GM12878 (cell line): ENCODE results near the gene NIP7. TPM values are rescaled to one million over a fixed set of nuclear protein-coding genes. Genes with fewer than 3 reads are reported as not detected.

Experiments
- ASH2L ChIP-seq: fragments of 300-600, 200-600 bp; sonication (generic); IDR thresholded peaks from 2 replicates; pipeline ENCODE4 v1.6.1; 2017; ENCODE audit warnings: low read depth, mild to moderate bottlenecking, borderline replicate concordance
- ATF2 ChIP-seq: IDR thresholded peaks from 2 replicates; pipeline ENCODE4 v1.6.1; 2012; ENCODE audit warnings: low read length, inconsistent platforms
- BACH1 ChIP-seq: fragments of 450-650 bp; IDR thresholded peaks from 2 replicates; pipeline ENCODE4 v1.6.1; 2017; ENCODE audit warnings: mild to moderate bottlenecking, borderline replicate concordance
- CEBPB ChIP-seq, 2 experiments: fragments of 150-350 bp in 1 of 2; IDR thresholded peaks; 2 replicates each; pipeline ENCODE4 v1.6.1; 2012 to 2014; ENCODE audit warnings: low read depth in 2 of 2, low read length in 2 of 2, borderline replicate concordance in 1 of 2, inconsistent platforms in 1 of 2
- E2F8 ChIP-seq: fragments of 450-650 bp; IDR thresholded peaks from 2 replicates; pipeline ENCODE4 v1.6.1; 2018; ENCODE audit warnings: mild to moderate bottlenecking, low read depth, moderate library complexity; ENCODE audit not compliant: partially characterized antibody
- EED ChIP-seq: sonication (generic); IDR thresholded peaks from 2 replicates; pipeline ENCODE4 v1.6.1; 2016; ENCODE audit warnings: antibody characterized with exemption, low read depth
- EGR1 ChIP-seq, 2 experiments: IDR thresholded peaks; 1 replicate in 1 of 2; 2 replicates in 1 of 2; pipeline ENCODE4 v1.6.1; 2011 to 2012; ENCODE audit warnings: low read depth in 2 of 2, low read length in 2 of 2, borderline replicate concordance in 1 of 2, mild to moderate bottlenecking in 1 of 2, moderate library complexity in 1 of 2
- HDGF ChIP-seq: fragments of 450-650 bp; IDR thresholded peaks from 2 replicates; pipeline ENCODE4 v1.6.1; 2016; ENCODE audit warnings: antibody characterized with exemption
- HSF1 ChIP-seq: fragments of 150-350 bp; IDR thresholded peaks from 2 replicates; pipeline ENCODE4 v1.6.1; 2014; ENCODE audit warnings: mild to moderate bottlenecking, low read depth, low read length
- MLLT1 ChIP-seq: fragments of 450-650 bp; IDR thresholded peaks from 2 replicates; pipeline ENCODE4 v1.6.1; 2016; ENCODE audit warnings: mild to moderate bottlenecking
- MXI1 ChIP-seq: fragments of 150-350 bp; IDR thresholded peaks from 2 replicates; pipeline ENCODE4 v1.6.1; 2011; ENCODE audit warnings: low read depth, mild to moderate bottlenecking, inconsistent platforms, low read length, improper control_type of control experiment
- NFXL1 ChIP-seq: fragments of 450-650 bp; IDR thresholded peaks from 2 replicates; pipeline ENCODE4 v1.6.1; 2017; ENCODE audit warnings: antibody characterized with exemption, mild to moderate bottlenecking, borderline replicate concordance
- NFYA ChIP-seq: IDR thresholded peaks from 2 replicates; pipeline ENCODE4 v1.6.1; 2011; ENCODE audit warnings: low read depth, mild to moderate bottlenecking, low read length, improper control_type of control experiment, borderline replicate concordance
- SIX5 ChIP-seq: IDR thresholded peaks from 2 replicates; pipeline ENCODE4 v1.6.1; 2011; ENCODE audit warnings: mild to moderate bottlenecking, low read depth, low read length, moderate library complexity; ENCODE audit not compliant: severe bottlenecking
- SMAD1 ChIP-seq: fragments of 450-650 bp; IDR thresholded peaks from 2 replicates; pipeline ENCODE4 v1.6.1; 2018; ENCODE audit warnings: mild to moderate bottlenecking, low read depth; ENCODE audit not compliant: partially characterized antibody
- SREBF1 ChIP-seq: IDR thresholded peaks from 2 replicates; pipeline ENCODE4 v1.6.1; 2012; ENCODE audit warnings: mild to moderate bottlenecking, low read length
- TCF12 ChIP-seq: IDR thresholded peaks from 2 replicates; pipeline ENCODE4 v1.6.1; 2011; ENCODE audit warnings: low read depth, mild to moderate bottlenecking, low read length
- WRNIP1 ChIP-seq: IDR thresholded peaks from 2 replicates; pipeline ENCODE4 v1.6.1; 2011; ENCODE audit warnings: low read depth, low read length, improper control_type of control experiment, borderline replicate concordance
- ZBTB33 ChIP-seq: fragments of 450-650 bp; IDR thresholded peaks from 2 replicates; pipeline ENCODE4 v1.6.1; 2017; ENCODE audit warnings: mild to moderate bottlenecking
- ZNF207 ChIP-seq: fragments of 450-650 bp; IDR thresholded peaks from 2 replicates; pipeline ENCODE4 v1.6.1; 2014; ENCODE audit warnings: antibody characterized with exemption, mild to moderate bottlenecking, borderline replicate concordance
- polyA plus RNA-seq, 11 experiments: library from polyadenylated mRNA; depleted of rRNA in 4 of 11; unstranded in 6 of 11; stranded (reverse) in 5 of 11; fragments of >200 nt; fragmentation: Nextera tagmentation in 4 of 11; fragmentation: Illumina TruSeq in 1 of 11; extraction: Ambion mirVana in 4 of 11; extraction: Trizol in 1 of 11; gene quantifications; 1 replicate in 1 of 11; 2 replicates in 10 of 11; pipeline versions ENCODE4 v1.2.1 to v1.2.3, GENCODE V29; 2011 to 2016; ENCODE audit warnings: inconsistent platforms in 2 of 11, missing spikeins in 2 of 11, low read depth in 1 of 11
- total RNA-seq, 4 experiments: library from RNA; depleted of rRNA in 3 of 4; stranded (reverse); fragments of >200 nt in 3 of 4; fragmentation: Illumina TruSeq in 1 of 4; extraction: Trizol in 1 of 4; gene quantifications; 2 replicates each; pipeline versions ENCODE4 v1.2.1 to v1.2.3, GENCODE V29; 2013 to 2021

The NIP7 gene
- total and polyA plus RNA-seq, 10 of the 15 experiments (the other 5 are each of a cell fraction or from before 2014, with no cell fraction given): 18.8 to 62.9 (median 56.7) TPM

GRCh38 chr16:69330286-69331109 is 9.1 kb upstream of the NIP7 start, which contains the start of gene PDF (continued):
- no peak for TF ChIP-seq ATF2
- TF ChIP-seq SMAD1: no peak
- TF ChIP-seq BACH1: peak; percentile 90
- TF ChIP-seq CEBPB (IDR thresholded peaks at IDR 0.05; ENCODE audit: borderline replicate concordance in 1 of 2, low read depth in 2 of 2, low read length in 2 of 2): no peak
- TF ChIP-seq WRNIP1: no peak
- TF ChIP-seq NFYA: no peak
- no peak for TF ChIP-seq E2F8
- TF ChIP-seq HSF1: no peak
- peak; percentile 87 for TF ChIP-seq EED
- 0 out of 2 replicates have a peak, but pooled peaks have one; percentile 27 for TF ChIP-seq ASH2L
- no peak for TF ChIP-seq TCF12
- no peak; the same call in 1 of the 2 replicates for TF ChIP-seq ZBTB33
- no peak for TF ChIP-seq SREBF1
- peak; percentile 75; the same call in 1 of the 2 replicates for TF ChIP-seq HDGF
- peak; percentile 48 for TF ChIP-seq SIX5
- TF ChIP-seq EGR1 (IDR thresholded peaks at IDR 0.05; ENCODE audit: borderline replicate concordance in 1 of 2, low read depth in 2 of 2, low read length in 2 of 2): peak in 1 of 2 experiments; percentile 34; a peak in 1 of 3 replicates
- TF ChIP-seq NFXL1: peak; percentile 76
- no peak for TF ChIP-seq MLLT1
- no peak; the same call in 1 of the 2 replicates for TF ChIP-seq MXI1
- peak; percentile 49; the same call in 1 of the 2 replicates for TF ChIP-seq ZNF207
